Panc1 (cell line): Measurements from ENCODE around the gene RPUSD3.

ENCODE experiments used
- POLR2AphosphoS5 ChIP-seq: IDR thresholded peaks from 2 replicates; pipeline ENCODE4 v1.6.1; 2012; ENCODE audit warnings: mild to moderate bottlenecking, low read depth, low read length, moderate library complexity
- SIN3A ChIP-seq: IDR thresholded peaks from 2 replicates; pipeline ENCODE4 v1.6.1; 2012; ENCODE audit warnings: low read depth, mild to moderate bottlenecking, low read length, moderate library complexity, borderline replicate concordance; ENCODE audit not compliant: insufficient read depth
- TF ChIP-seq, protein P1 (sequence below): fragments of 450-650 bp; IDR thresholded peaks from 2 replicates; pipeline ENCODE4 v1.5.1; 2017; ENCODE audit warnings: mild to moderate bottlenecking

DNA sequence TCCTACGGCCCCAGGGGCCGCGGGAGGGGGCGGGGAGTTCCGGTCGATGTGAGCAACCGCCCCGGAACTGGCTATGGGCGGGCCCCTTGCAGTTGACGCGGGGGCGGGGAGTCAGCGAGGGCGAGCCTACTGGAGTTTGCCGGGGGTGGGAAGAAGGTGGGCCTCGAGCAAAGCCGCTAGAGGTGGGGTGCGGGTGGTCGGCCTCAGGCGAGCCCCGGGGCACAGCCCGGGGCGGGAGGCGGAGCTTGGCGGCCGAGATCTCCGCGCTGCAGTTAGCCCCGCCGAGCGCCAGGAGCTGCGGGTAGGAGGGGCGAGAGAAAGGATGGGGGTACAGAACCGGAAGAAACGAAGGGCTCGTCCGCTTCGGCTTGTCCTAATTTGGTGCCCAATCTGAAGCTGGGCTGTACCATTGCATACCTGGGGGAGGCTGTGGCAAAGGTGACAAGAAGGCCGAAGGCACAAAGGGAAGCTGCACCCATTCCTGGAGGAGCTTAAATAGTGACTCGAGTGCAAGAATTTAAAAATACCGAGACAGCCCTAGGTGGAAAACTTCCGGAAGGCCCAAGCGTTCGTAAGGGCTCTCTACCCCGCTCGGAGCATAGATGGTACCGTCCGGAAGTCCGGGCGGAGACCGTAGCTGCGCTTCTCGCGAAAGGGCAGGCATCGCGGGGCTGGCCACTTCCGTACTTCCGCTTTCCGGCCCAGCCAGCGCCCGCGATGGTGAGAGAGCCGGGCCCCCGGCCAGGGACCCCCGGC is 51.2 kb downstream of the RPUSD3 start, which contains the start of the genes ARPC4 and TADA3:
- TF ChIP-seq, protein P1, sequence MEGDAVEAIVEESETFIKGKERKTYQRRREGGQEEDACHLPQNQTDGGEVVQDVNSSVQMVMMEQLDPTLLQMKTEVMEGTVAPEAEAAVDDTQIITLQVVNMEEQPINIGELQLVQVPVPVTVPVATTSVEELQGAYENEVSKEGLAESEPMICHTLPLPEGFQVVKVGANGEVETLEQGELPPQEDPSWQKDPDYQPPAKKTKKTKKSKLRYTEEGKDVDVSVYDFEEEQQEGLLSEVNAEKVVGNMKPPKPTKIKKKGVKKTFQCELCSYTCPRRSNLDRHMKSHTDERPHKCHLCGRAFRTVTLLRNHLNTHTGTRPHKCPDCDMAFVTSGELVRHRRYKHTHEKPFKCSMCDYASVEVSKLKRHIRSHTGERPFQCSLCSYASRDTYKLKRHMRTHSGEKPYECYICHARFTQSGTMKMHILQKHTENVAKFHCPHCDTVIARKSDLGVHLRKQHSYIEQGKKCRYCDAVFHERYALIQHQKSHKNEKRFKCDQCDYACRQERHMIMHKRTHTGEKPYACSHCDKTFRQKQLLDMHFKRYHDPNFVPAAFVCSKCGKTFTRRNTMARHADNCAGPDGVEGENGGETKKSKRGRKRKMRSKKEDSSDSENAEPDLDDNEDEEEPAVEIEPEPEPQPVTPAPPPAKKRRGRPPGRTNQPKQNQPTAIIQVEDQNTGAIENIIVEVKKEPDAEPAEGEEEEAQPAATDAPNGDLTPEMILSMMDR = no peak
- peak; percentile 91 for TF ChIP-seq POLR2AphosphoS5
- TF ChIP-seq SIN3A = peak; percentile 67; the same call in 1 of the 2 replicates
